ENCODE data around the gene KCTD2. TPM values are rescaled to one million over a fixed set of nuclear protein-coding genes. Genes with fewer than 3 reads are reported as not detected.
"Not testable (repeated sequence)": the region's sequence is repeated elsewhere in the genome, so short reads cannot be mapped to it uniquely, and the experiment has no call there.

Gene KCTD2
- total RNA-seq, 2 experiments from 2014 or later = 21.7 TPM

DNA sequence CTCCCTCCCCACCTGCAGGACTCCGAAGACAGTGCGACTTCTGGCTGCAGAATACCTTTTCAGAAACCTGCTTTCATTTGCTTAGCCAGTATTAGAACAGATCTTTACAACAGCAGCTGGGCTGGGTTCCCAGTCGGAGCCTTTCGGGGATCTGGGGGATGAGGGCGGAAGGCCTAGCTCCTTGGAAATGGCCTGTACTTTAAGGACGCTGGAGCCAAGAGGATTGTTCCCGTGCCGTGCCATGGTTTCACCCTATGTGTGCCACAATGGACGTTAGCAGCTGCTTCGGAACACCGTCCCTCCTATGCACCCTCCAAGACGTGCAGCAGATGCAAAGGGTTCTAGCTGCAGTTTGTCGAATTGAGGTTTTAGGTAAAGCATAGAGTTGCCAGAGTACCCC, 16.2 kb downstream of the KCTD2 start:
- no peak for DNase-seq
- no peak overlapping the region for H3K27ac Mint-ChIP-seq
- H3K4me1 Mint-ChIP-seq = peaks cover 42% of the 10 kb centered on the region
- no peaks in the 10 kb centered on the region for H3K27me3 Mint-ChIP-seq
- no peaks in the 10 kb centered on the region for H3K9me3 Mint-ChIP-seq
- no peak overlapping the region for H3K4me3 Mint-ChIP-seq
- ChIA-PET POLR2A (no interaction called here), CTCF (interaction anchor here (0.6 to 2.0 kb wide), 2 partner anchors 8 to 755 kb away, joined by 3 to 7 read pairs; no protein-coding TSS in a partner anchor)
- peaks cover 42% of the 10 kb centered on the region for H3K36me3 Mint-ChIP-seq (ENCODE audit: low read depth)

DNA sequence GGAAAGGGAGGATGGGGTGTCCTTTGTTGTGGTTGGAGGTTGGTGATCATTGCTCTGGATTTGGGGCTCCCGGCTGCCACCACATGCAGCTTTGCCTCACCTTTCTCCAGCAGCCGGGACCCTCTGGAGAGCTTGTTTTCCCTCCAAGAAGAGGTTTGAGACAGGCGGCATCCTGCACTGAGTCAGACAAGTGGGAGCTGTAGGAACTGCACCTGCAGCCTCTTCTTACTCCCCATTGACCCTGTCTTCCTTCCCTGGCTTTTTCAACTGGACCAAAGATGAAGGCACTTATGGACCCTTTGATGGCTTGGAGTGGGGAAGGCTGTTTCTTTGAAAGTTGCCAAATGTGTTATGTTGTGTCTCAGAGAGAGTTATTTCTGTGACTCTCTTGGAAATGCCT, 16.6 kb downstream of the KCTD2 start:
- H3K36me3 Mint-ChIP-seq (ENCODE audit: low read depth) = peaks cover 42% of the 10 kb centered on the region
- H3K9me3 Mint-ChIP-seq = no peaks in the 10 kb centered on the region
- H3K4me3 Mint-ChIP-seq = no peak overlapping the region
- no peak overlapping the region for H3K27ac Mint-ChIP-seq
- CTCF ChIA-PET = interaction anchor here (2.0 kb wide), 1 partner anchor 9 kb away, joined by 7 read pairs; no protein-coding TSS in a partner anchor
- POLR2A ChIA-PET = no interaction called here
- DNase-seq = no peak
- no peaks in the 10 kb centered on the region for H3K27me3 Mint-ChIP-seq
- H3K4me1 Mint-ChIP-seq = peaks cover 44% of the 10 kb centered on the region

DNA sequence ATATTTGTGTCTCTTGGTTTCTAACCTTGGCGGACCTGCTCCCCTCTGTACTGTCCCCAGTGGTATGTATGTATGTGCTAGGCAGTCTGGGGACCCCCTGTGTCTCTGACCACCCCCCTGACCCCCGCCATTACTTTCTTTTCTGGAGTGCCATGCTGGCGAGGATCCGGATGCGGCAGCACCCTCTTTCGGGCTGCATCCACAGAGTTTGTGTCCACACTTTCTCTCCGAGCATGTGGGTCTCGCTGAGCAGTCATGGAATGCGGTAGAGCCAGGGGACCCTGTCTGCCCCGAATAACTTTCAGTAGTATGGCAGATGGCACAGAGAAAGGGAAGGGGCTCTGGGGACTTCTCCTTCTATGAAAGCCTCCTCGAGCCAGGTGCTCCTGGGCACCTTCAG, 17.0 kb downstream of the KCTD2 start:
- H3K36me3 Mint-ChIP-seq (ENCODE audit: low read depth) = peaks cover 42% of the 10 kb centered on the region
- CTCF ChIA-PET = interaction anchor here (2.0 kb wide), 1 partner anchor 9 kb away, joined by 7 read pairs; no protein-coding TSS in a partner anchor
- POLR2A ChIA-PET = no interaction called here
- H3K4me3 Mint-ChIP-seq = no peak overlapping the region
- no peaks in the 10 kb centered on the region for H3K9me3 Mint-ChIP-seq
- H3K4me1 Mint-ChIP-seq = peaks cover 47% of the 10 kb centered on the region
- H3K27ac Mint-ChIP-seq = no peak overlapping the region
- H3K27me3 Mint-ChIP-seq = no peaks in the 10 kb centered on the region
- DNase-seq = no peak

DNA sequence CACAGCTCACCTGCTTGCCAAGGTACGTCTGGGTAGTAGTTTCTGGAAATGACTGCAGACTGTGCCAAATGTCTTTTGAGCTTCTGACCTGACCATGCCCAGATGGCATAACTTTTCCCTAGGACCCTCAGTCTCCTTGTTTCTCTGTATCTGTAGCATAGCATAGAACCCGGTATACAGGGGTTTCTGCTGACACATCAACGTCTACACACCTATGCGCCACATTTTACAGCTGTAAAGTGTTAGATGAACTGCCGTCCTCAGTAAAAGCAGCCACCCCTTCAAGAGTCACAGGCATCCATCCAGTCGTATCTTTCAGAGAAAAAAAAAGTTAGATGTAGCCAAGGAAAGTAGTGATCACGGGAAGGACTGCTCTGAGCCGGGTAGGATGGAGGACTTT, 17.4 kb downstream of the KCTD2 start:
- Mint-ChIP-seq H3K36me3 (ENCODE audit: low read depth) (peaks cover 41% of the 10 kb centered on the region), H3K9me3 (no peaks in the 10 kb centered on the region), H3K27me3 (no peaks in the 10 kb centered on the region), H3K4me3 (no peak overlapping the region), H3K27ac (no peak overlapping the region), H3K4me1 (peaks cover 45% of the 10 kb centered on the region)
- POLR2A ChIA-PET = no interaction called here
- DNase-seq = no peak
- CTCF ChIA-PET = interaction anchor here (2.0 kb wide), 1 partner anchor 10 kb away, joined by 7 read pairs; no protein-coding TSS in a partner anchor

DNA sequence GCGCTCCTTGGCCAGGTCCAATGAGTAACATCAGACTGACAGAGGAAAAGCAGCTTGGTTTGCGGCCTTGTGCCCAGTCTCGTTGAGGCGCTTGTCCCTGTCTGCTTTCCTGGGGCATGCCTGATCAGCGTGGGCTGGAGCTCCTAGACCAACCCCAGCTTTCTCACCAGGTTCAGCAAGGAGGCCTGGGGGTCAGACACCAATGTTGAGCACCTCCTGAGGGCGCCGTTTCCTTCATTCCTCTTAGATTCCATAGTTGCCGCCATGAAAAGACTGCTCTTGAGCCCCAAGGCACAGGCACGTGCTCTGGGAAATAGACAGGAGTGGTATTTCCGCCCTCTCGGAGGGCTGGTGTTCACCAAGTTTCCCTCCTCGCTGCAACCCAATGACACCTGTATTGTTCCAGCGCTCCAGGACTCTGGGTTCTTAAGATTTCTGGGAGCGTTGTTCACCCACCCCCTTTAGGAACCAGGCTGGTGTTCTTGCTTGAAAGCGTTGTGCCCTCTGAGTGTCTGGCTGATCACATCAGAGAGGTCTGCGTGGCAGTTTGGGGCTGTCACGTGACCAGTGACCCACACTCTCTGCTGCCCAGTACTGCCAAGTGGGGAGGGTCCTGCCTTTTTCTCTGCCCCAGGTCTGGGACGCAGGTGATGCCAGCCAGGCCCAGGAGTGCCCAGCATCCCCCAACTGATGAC, 18.0 kb downstream of the KCTD2 start:
- CTCF ChIA-PET = interaction anchor here (2.0 kb wide), 1 partner anchor 10 kb away, joined by 7 read pairs; no protein-coding TSS in a partner anchor
- H3K9me3 Mint-ChIP-seq = no peaks in the 10 kb centered on the region
- H3K4me1 Mint-ChIP-seq = peaks cover 44% of the 10 kb centered on the region
- no peak overlapping the region for H3K4me3 Mint-ChIP-seq
- H3K27ac Mint-ChIP-seq = peak overlapping the region; percentile 83
- no peak for DNase-seq
- H3K27me3 Mint-ChIP-seq = no peaks in the 10 kb centered on the region
- POLR2A ChIA-PET = no interaction called here
- H3K36me3 Mint-ChIP-seq (ENCODE audit: low read depth) = peaks cover 39% of the 10 kb centered on the region

DNA sequence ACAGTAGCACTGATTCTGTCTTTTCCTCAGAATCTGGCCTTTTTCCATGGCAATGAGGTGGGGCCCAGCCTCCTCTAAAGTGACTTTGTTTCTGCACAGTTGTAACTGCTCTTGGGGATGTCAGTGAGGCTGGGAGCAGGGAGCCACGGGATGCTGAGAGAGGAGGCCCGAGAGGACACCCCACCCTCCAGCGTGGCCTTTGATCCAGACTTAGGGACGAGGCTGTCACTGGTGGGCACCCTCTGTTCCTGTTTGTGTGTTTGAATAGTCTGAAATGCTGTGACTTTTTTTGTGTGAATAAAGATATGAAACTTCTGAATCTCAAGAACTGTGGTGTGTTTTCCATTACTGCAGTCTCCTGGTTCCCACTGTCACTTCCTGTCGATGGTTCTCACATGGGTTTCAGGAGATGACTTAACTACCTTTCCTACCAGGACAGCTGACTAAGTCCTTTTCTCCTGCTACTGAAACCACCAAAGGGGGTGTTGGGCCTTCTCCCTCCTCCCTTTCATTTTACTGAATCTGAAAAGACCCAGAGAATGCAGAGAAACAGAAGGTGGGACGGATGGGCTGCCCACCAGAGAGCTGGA, 18.6 kb downstream of the KCTD2 start:
- no peaks in the 10 kb centered on the region for H3K9me3 Mint-ChIP-seq
- no peaks in the 10 kb centered on the region for H3K27me3 Mint-ChIP-seq
- ChIA-PET CTCF (interaction anchor here (0.6 to 0.7 kb wide), 3 partner anchors 53 to 265 kb away, joined by 3 to 9 read pairs (median 3); partner anchors contain the start of genes MIF4GD and MRPL58), POLR2A (no interaction called here)
- H3K36me3 Mint-ChIP-seq (ENCODE audit: low read depth) = peaks cover 36% of the 10 kb centered on the region
- no peak for DNase-seq
- H3K4me1 Mint-ChIP-seq = peaks cover 41% of the 10 kb centered on the region
- no peak overlapping the region for H3K4me3 Mint-ChIP-seq
- H3K27ac Mint-ChIP-seq = peak overlapping the region; percentile 83

DNA sequence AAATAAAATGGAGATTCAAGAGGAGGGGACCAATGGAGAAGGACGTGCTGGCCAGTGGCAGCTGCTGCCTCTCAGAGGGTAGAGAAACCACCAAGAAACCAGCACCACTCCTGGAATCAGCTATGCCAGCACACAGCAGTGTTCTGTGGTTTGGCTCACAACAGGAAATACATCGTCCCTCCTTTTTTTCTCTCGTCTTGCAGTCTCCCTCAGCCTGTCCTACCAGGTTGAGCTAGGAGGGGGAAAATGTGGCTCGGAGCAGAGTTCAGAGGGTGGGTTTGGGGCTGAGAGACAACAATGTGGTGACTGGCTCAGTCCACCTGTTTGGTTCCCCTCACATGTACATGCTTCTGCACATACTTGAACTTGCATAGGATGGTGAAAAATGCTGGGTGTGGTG, 20.8 kb downstream of the KCTD2 start:
- peaks cover 40% of the 10 kb centered on the region for H3K4me1 Mint-ChIP-seq
- ChIA-PET POLR2A (no interaction called here), CTCF (interaction anchor here (0.5 to 1.6 kb wide), 5 partner anchors 20 to 1438 kb away, joined by 3 to 4 read pairs (median 3); partner anchors contain the start of gene SLC16A5)
- peaks cover 18% of the 10 kb centered on the region for H3K36me3 Mint-ChIP-seq (ENCODE audit: low read depth)
- no peaks in the 10 kb centered on the region for H3K27me3 Mint-ChIP-seq
- peak; percentile 68 for DNase-seq
- H3K27ac Mint-ChIP-seq = peak overlapping the region; percentile 96
- no peaks in the 10 kb centered on the region for H3K9me3 Mint-ChIP-seq
- peak overlapping the region; percentile 44 for H3K4me3 Mint-ChIP-seq

DNA sequence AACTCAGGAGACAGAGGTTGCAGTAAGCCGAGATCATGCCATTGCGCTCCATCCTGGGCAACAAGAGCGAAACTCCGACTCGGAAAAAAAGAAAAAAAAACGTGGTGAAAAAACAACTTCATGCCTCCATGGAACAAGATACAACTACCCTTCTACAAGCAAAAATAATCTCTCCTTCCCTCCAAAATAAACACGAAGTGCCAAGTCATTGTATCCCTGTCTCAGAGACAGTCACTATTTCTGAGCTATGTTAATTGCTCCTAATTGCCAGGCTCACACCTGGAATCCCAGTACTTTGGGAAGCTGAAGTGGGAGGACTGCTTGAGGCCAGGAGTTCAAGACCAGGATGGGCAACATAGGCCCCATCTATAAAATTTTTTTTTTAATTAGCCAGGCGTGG, 21.7 kb downstream of the KCTD2 start:
- Mint-ChIP-seq H3K36me3 (ENCODE audit: low read depth) (peaks cover 12% of the 10 kb centered on the region), H3K27me3 (no peaks in the 10 kb centered on the region), H3K4me3 (no peak overlapping the region), H3K9me3 (no peaks in the 10 kb centered on the region), H3K27ac (peak overlapping the region; percentile 68), H3K4me1 (peaks cover 40% of the 10 kb centered on the region)
- POLR2A ChIA-PET = interaction anchor here (0.7 kb wide), 1 partner anchor 147 kb away, joined by 5 read pairs; no protein-coding TSS in a partner anchor
- DNase-seq = no peak
- CTCF ChIA-PET = interaction anchor here (0.7 to 2.3 kb wide), 3 partner anchors 14 to 100 kb away, joined by 3 to 10 read pairs (median 4); no protein-coding TSS in a partner anchor

DNA sequence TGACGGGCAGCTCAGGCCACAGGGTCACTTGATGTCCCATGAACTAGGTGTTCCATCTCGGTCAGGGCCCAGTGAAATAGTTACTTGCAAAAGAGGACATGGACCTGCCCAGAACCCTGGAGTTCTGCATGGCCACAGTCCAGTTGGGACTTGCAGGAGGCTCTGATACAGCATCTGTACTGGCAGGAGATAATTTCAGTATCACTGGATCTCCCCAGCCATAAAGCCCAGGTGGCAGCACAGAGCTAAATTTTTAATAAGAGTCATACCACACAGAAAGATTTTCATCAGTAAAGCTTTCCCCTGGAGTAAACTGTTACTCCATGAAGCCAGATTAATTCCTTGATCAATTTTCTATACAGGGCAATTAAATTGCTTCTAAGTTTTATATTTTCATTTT, 22.8 kb downstream of the KCTD2 start:
- CTCF ChIA-PET = interaction anchor here (0.6 to 2.3 kb wide), 6 partner anchors 9 to 248 kb away, joined by 3 to 10 read pairs (median 4); no protein-coding TSS in a partner anchor
- POLR2A ChIA-PET = interaction anchor here (0.6 kb wide), 1 partner anchor 10 kb away, joined by 13 read pairs; no protein-coding TSS in a partner anchor
- peak overlapping the region; percentile 81 for H3K27ac Mint-ChIP-seq
- H3K9me3 Mint-ChIP-seq = no peaks in the 10 kb centered on the region
- H3K27me3 Mint-ChIP-seq = no peaks in the 10 kb centered on the region
- H3K36me3 Mint-ChIP-seq (ENCODE audit: low read depth) = peaks cover 3% of the 10 kb centered on the region
- peak; percentile 40 for DNase-seq
- H3K4me3 Mint-ChIP-seq = no peak overlapping the region
- H3K4me1 Mint-ChIP-seq = peaks cover 36% of the 10 kb centered on the region

DNA sequence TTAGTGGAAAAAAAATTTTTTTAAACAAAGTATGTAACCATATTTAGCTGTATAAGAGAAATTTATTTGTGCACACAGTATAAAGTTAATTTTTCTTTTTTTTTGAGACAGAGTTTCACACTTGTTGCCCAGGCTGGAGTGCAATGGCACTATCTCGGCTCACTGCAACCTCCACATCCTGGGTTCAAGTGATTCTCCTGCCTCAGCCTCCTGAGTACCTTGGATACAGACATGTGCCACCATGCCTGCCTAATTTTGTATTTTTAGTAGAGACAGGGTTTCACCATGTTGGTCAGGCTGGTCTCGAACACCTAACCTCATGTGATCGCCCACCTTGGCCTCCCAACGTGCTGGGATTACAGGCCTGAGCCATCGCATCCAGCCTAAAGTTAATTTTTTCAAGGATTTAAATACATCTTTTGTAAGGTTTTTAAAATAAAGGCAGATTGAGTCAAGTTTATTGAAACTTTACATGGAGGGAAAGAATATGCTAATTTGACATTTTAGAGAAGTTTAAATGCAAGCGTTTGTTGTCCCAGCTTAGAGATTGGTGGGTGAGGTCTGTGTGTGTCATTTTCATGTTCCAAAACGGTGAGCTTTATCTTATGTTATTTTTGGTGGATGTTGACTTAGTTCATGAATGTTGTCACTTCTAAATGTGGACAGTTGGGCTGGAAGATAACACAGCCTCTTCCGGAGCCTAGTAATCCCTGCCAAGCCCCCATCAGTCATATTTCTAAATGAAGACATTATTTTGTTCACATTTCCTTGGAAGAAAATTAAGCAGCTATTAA, 24.6 kb downstream of the KCTD2 start:
- peaks cover 20% of the 10 kb centered on the region for H3K4me1 Mint-ChIP-seq
- DNase-seq; H3K4me3 Mint-ChIP-seq; H3K36me3 Mint-ChIP-seq (ENCODE audit: low read depth); H3K27me3 Mint-ChIP-seq; POLR2A ChIA-PET; H3K9me3 Mint-ChIP-seq; H3K27ac Mint-ChIP-seq: not testable (repeated sequence)
- CTCF ChIA-PET = interaction anchor here (0.7 to 1.9 kb wide), 6 partner anchors 10 to 138 kb away, joined by 3 to 5 read pairs (median 3); no protein-coding TSS in a partner anchor

DNA sequence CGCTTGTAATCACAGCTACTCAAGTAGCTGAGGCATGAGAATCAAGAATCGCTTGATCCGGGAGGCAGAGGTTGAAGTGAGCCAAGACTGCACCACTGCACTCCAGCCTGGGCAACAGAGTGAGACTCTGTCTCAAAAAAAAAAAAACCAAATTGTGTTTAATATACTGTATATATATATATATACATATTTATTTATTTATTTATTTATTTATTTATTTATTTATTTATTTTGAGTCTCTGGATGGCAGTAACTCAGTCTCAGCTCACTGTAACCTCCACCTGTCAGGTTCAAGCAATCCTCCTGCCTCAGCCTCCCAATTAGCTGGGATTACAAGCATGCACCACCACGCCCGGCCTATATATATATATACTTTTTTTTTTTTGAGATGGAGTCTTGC, 25.9 kb downstream of the KCTD2 start:
- H3K27me3 Mint-ChIP-seq; H3K9me3 Mint-ChIP-seq; H3K4me3 Mint-ChIP-seq; POLR2A ChIA-PET; H3K36me3 Mint-ChIP-seq (ENCODE audit: low read depth); H3K27ac Mint-ChIP-seq; DNase-seq: not testable (repeated sequence)
- peaks cover 21% of the 10 kb centered on the region for H3K4me1 Mint-ChIP-seq
- CTCF ChIA-PET = interaction anchor here (1.1 to 1.8 kb wide), 4 partner anchors 11 to 37 kb away, joined by 3 to 5 read pairs (median 4); partner anchors contain the start of gene ARMC7

DNA sequence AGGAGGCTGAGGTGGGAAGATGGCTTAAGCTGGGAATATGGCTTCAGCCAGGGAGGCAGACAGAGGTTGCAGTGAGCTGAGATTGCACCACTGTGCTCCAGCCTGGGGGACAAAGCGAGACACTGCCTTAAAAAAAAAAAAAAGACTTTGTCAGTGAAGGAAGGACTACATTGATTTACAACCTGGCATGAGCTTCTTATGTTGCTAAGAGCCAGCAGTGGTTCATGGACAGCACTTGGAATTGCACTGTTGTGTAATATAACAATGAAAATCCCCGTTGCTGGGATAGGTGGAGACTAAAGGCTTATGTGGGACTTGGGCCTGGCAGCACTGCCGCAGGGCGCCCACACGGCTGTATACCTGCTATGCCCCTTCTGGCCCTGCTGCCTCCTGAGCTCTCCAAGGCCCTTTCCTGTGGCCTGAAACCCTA, 26.6 kb downstream of the KCTD2 start:
- ChIA-PET CTCF (interaction anchor here (0.9 to 1.8 kb wide), 6 partner anchors 11 to 41 kb away, joined by 3 to 6 read pairs (median 4); partner anchors contain the start of genes ARMC7 and SLC16A5), POLR2A (interaction anchor here (0.6 kb wide), 1 partner anchor 201 kb away, joined by 3 read pairs; the partner anchor contains the start of gene FDXR)
- no peaks in the 10 kb centered on the region for H3K9me3 Mint-ChIP-seq
- H3K27me3 Mint-ChIP-seq = no peaks in the 10 kb centered on the region
- H3K27ac Mint-ChIP-seq = peak overlapping the region; percentile 68
- H3K4me1 Mint-ChIP-seq = peaks cover 22% of the 10 kb centered on the region
- no peak for DNase-seq
- no peaks in the 10 kb centered on the region for H3K36me3 Mint-ChIP-seq (ENCODE audit: low read depth)
- no peak overlapping the region for H3K4me3 Mint-ChIP-seq
